Body of pancreas (tissue), 4 donors: ENCODE measurements around the gene FBXL3. TPM values are rescaled to one million over a fixed set of nuclear protein-coding genes. Genes with fewer than 3 reads are reported as not detected.

Experiments used
- ATAC-seq: fragments of 150-250 bp; one replicate; pipeline ENCODE4 v1.9.1; 2016
- DNase-seq, 4 donors: peaks; one replicate each; pipeline ENCODE4 v3.0.0-alpha.2; 2019
- H3K27ac ChIP-seq, 4 donors: fragments of 200-600 bp; sonication (generic); 1 replicate in 3 of 4; 2 replicates in 1 of 4; pipeline versions ENCODE4 v1.5.1 to v1.6.1; 2016 to 2019; ENCODE audit warnings: mild to moderate bottlenecking in 1 of 4, mixed read lengths in 1 of 4, moderate library complexity in 1 of 4
- H3K27me3 ChIP-seq, 2 donors: fragments of 200-600 bp; sonication (generic); one replicate each; pipeline ENCODE4 v1.6.0; 2016; ENCODE audit warnings: mild to moderate bottlenecking in 1 of 2
- H3K36me3 ChIP-seq, 2 donors: fragments of 200-600 bp; sonication (generic); replicated peaks in 1 of 2; 2 replicates each; pipeline ENCODE4 v1.5.1; 2016; ENCODE audit warnings: low read depth in 2 of 2; ENCODE audit not compliant: insufficient read depth in 1 of 2
- H3K4me1 ChIP-seq: fragments of 200-600 bp; sonication (generic); one replicate; pipeline ENCODE4 v1.6.0; 2016
- H3K4me3 ChIP-seq, 2 donors: fragments of 200-600 bp; sonication (generic); 1 replicate in 1 of 2; 2 replicates in 1 of 2; pipeline ENCODE4 v1.5.1; 2016 to 2019
- H3K9me3 ChIP-seq, 3 donors: fragments of 200-600 bp; sonication (generic); 1 replicate in 2 of 3; 2 replicates in 1 of 3; pipeline ENCODE4 v1.5.1; 2016
- POLR2A ChIP-seq, 3 donors: fragments of 450-650 bp; IDR thresholded peaks; one replicate each; pipeline ENCODE4 v1.6.1; 2016; ENCODE audit warnings: antibody characterized with exemption in 3 of 3, mild to moderate bottlenecking in 2 of 3
- WGBS, 2 donors: methylation state at CpG; one replicate each; pipeline ENCODE4 v1.1.5; 2017; 5-methylcytosine and 5-hydroxymethylcytosine counted together
- intact Hi-C: fragments of 100-400 bp; cut with DNase I; formaldehyde crosslinking; loops from one replicate; pipeline ENCODE4 v1.15.1; 2023
- total RNA-seq, 2 donors: library from RNA; depleted of rRNA; stranded (reverse); fragments of >200 nt; gene quantifications; one replicate each; pipeline ENCODE4 v1.1.0, GENCODE V29; 2016
- TF ChIP-seq, protein P1 (sequence below), 7 experiments: fragments of 450-650 bp in 4 of 7; fragments of 200-600 bp in 3 of 7; sonication (generic) in 3 of 7; IDR thresholded peaks; one replicate each; pipeline ENCODE4 v1.5.1; 2016 to 2019; ENCODE audit warnings: antibody characterized with exemption in 7 of 7

The FBXL3 gene
- total RNA-seq, 2 donors from 2014 or later = 25.4 to 35.0 TPM

DNA sequence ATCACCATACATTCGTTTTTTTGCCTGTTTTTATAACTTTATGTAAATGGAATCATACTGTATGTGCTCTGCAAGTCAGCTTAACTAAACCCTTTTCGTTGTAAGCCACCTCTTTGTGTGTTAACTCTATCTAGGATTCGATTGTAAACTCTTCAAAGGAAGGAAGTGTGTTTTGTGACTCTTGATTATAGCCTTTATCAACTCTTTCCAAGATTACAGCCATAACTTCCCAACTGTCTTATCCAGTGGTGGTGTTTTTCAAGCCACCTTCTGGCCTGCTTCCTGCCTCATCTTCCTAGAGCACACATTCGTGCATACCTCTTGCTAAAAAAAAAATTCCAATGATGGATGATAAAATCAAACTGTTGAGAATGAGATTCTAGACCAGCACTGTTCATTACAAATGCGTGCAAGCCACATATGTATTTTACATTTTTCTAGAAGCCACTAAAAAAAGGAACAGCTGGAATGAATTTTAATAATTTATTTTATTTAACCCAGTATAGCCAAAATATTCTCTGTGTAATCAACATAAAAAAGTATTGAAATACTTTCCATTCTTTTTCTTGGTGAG, 12.0 kb upstream of the FBXL3 start:
- WGBS, 2 donors = 52 to 65% methylated on average over 5 of the region's 5 CpGs
- H3K36me3 ChIP-seq = no peaks in the 10 kb centered on the region
- TF ChIP-seq POLR2A (IDR thresholded peaks at IDR 0.05) = no peak
- TF ChIP-seq, protein P1, sequence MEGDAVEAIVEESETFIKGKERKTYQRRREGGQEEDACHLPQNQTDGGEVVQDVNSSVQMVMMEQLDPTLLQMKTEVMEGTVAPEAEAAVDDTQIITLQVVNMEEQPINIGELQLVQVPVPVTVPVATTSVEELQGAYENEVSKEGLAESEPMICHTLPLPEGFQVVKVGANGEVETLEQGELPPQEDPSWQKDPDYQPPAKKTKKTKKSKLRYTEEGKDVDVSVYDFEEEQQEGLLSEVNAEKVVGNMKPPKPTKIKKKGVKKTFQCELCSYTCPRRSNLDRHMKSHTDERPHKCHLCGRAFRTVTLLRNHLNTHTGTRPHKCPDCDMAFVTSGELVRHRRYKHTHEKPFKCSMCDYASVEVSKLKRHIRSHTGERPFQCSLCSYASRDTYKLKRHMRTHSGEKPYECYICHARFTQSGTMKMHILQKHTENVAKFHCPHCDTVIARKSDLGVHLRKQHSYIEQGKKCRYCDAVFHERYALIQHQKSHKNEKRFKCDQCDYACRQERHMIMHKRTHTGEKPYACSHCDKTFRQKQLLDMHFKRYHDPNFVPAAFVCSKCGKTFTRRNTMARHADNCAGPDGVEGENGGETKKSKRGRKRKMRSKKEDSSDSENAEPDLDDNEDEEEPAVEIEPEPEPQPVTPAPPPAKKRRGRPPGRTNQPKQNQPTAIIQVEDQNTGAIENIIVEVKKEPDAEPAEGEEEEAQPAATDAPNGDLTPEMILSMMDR (IDR thresholded peaks at IDR 0.05) = no peak
- H3K27ac ChIP-seq = no peak overlapping the region
- no peak for DNase-seq
- no peak overlapping the region for H3K4me3 ChIP-seq
- peaks cover 10% of the 10 kb centered on the region for H3K4me1 ChIP-seq
- H3K27me3 ChIP-seq = no peaks in the 10 kb centered on the region
- no peaks in the 10 kb centered on the region for H3K9me3 ChIP-seq
- no peak for ATAC-seq
- intact Hi-C loops = no loop called here

- intact Hi-C loops = no loop called here
- DNase-seq = no peak
- H3K9me3 ChIP-seq = no peaks in the 10 kb centered on the region
- H3K27me3 ChIP-seq = no peaks in the 10 kb centered on the region
- 37 to 40% methylated on average over 1 of the region's 1 CpG for WGBS, 2 donors
- ATAC-seq = no peak
- H3K36me3 ChIP-seq = no peaks in the 10 kb centered on the region
- no peak overlapping the region for H3K27ac ChIP-seq
- H3K4me1 ChIP-seq = peaks cover 10% of the 10 kb centered on the region
- no peak overlapping the region for H3K4me3 ChIP-seq
- TF ChIP-seq, protein P1 (IDR thresholded peaks at IDR 0.05) = no peak
- no peak for TF ChIP-seq POLR2A (IDR thresholded peaks at IDR 0.05)
Measured at GRCh38 chr13:77036279-77036678, 9.3 kb upstream of the FBXL3 start.

GRCh38 chr13:77034881-77035280, 7.9 kb upstream of the FBXL3 start:
- no peaks in the 10 kb centered on the region for H3K9me3 ChIP-seq
- H3K4me1 ChIP-seq = peaks cover 6% of the 10 kb centered on the region
- WGBS, 2 donors = 95 to 99% methylated on average over 5 of the region's 5 CpGs
- no peak for TF ChIP-seq POLR2A (IDR thresholded peaks at IDR 0.05)
- TF ChIP-seq, protein P1 (IDR thresholded peaks at IDR 0.05) = no peak
- no peak overlapping the region for H3K27ac ChIP-seq
- intact Hi-C loops = no loop called here
- no peaks in the 10 kb centered on the region for H3K27me3 ChIP-seq
- ATAC-seq (no peak), DNase-seq (no peak)
- no peaks in the 10 kb centered on the region for H3K36me3 ChIP-seq
- H3K4me3 ChIP-seq = no peak overlapping the region

GRCh38 chr13:77033717-77034302, 6.9 kb upstream of the FBXL3 start:
- ATAC-seq = no peak
- Histone ChIP-seq H3K36me3 (no peaks in the 10 kb centered on the region), H3K9me3 (no peaks in the 10 kb centered on the region), H3K4me3 (no peak overlapping the region), H3K4me1 (peaks cover 6% of the 10 kb centered on the region), H3K27ac (no peak overlapping the region), H3K27me3 (no peaks in the 10 kb centered on the region)
- no peak for DNase-seq
- WGBS, 2 donors = 92 to 95% methylated on average over 4 of the region's 4 CpGs
- TF ChIP-seq POLR2A (IDR thresholded peaks at IDR 0.05) = no peak
- TF ChIP-seq, protein P1 (IDR thresholded peaks at IDR 0.05) = no peak
- intact Hi-C loops = no loop called here
